Epithelial cell of esophagus (primary cell): ENCODE results near the gene LRRC47.

Experiments used
- DNase-seq: peaks from one replicate; pipeline ENCODE4 v3.0.0; 2010; ENCODE audit warnings: low read depth
- H3K4me3 ChIP-seq: 2 replicates; pipeline ENCODE4 v1.5.1; 2011; ENCODE audit warnings: mild to moderate bottlenecking, low read length, control low read depth
- TF ChIP-seq, protein P1 (sequence below): IDR thresholded peaks from 2 replicates; pipeline ENCODE4 v1.5.1; 2011; ENCODE audit warnings: low read depth, mild to moderate bottlenecking, low read length, control low read depth, inconsistent platforms; ENCODE audit not compliant: insufficient read depth; ENCODE audit errors: missing control alignments

The LRRC47 gene

DNA sequence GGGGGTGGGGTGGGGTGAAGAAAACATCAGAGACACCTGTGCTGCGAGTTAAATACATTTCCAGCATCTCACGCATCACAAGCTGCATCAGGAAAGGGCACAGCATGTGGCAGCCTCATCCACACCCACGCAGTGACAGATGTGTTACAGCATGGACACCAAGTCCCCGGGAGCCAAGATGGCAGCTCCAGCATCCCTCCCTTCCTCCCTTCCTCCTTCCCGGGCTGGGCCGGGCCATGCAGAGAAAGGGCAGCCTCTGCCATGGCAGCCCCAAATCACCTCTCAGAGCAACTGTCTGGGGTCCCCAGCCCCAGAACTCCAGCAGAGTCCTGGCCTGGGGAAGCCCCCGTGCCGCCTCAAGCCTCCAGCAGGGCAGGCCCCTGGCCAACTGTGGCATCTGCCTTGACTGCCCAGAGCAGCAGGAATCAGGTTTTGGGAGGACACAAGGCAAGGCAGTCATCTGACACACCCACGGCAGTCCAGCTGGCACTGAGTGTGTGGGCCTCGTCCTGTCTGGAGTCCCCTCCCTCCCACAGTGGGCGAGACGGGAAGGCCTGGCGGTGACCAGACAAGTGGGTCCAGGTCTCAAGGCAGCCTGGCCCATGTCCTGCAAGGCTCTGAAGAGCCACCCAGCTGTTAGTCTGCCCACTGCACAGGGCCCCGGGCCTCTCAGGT is 17.6 kb downstream of the LRRC47 start:
- H3K4me3 ChIP-seq: no peak overlapping the region
- TF ChIP-seq, protein P1, sequence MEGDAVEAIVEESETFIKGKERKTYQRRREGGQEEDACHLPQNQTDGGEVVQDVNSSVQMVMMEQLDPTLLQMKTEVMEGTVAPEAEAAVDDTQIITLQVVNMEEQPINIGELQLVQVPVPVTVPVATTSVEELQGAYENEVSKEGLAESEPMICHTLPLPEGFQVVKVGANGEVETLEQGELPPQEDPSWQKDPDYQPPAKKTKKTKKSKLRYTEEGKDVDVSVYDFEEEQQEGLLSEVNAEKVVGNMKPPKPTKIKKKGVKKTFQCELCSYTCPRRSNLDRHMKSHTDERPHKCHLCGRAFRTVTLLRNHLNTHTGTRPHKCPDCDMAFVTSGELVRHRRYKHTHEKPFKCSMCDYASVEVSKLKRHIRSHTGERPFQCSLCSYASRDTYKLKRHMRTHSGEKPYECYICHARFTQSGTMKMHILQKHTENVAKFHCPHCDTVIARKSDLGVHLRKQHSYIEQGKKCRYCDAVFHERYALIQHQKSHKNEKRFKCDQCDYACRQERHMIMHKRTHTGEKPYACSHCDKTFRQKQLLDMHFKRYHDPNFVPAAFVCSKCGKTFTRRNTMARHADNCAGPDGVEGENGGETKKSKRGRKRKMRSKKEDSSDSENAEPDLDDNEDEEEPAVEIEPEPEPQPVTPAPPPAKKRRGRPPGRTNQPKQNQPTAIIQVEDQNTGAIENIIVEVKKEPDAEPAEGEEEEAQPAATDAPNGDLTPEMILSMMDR: no peak
- DNase-seq: no peak

DNA sequence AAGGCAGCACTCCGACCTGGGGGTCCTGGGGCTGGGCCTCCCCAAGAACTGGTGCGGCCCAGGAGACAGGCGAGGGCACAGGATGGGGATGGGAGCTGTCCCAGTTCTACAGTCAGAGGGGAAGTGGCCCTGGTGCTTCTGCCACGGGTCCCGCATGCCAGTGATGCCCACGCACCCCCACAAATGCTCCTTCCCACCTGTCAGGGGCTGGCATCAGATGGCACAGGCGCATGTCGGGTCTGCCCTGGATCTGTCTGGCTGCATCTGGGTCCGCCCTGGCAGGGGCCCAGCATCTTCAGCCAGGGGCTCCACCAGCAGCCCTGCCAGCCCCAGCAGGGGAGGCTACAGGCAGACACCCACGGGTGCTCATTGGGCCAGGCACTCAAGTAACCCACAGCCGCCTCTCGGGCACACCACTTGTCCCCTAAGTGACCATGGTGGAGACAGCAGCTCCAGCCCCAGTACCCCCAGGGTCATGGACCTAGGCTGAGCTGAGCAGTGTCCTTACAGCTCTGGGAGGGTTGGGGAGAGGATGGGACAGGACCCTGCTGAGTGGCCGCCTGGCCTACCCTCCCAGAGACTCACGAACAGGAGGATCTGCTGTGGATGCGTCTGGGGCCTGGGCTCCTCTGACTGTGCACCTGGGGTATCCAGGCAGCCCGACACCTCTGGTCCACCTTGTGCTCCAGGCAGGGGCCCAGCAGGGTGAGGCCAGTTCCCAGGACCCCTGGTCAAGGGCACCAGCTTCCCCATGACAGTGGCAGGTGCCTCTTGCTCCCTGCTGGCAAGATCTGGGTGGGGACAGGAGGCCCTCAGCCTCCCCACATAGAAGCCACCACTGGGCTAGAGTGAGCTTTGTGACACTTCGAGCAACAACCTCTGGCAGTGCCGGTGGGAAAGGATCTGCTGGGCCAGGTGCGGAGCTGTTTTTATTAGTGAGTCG is 18.4 kb downstream of the LRRC47 start:
- TF ChIP-seq, protein P1: no peak
- no peak for DNase-seq
- H3K4me3 ChIP-seq: no peak overlapping the region

DNA sequence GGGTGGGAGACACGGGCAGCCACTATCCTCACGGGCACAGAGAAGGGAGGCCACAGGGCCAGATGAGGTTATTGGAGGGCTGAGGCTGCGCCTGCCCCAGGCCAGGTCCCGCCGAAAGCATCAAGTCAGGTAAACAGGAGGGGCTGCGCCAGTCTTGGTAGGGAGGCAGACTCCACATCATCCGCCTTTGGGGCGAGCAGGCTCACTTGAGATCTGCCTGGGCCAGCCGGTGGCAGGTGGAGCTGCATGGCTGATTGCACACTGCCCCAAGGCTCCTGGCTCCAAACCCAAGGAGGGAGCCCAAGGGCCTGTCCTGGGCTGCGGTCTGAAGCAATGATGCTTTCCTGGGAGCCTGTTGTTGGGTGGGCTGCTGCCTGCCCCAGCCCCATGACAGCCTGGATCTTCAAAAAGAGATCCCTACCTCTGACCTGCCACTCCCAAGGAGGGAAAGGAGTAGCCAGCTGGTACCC is 19.2 kb downstream of the LRRC47 start:
- no peak for DNase-seq
- H3K4me3 ChIP-seq: no peak overlapping the region
- TF ChIP-seq, protein P1: no peak

DNA sequence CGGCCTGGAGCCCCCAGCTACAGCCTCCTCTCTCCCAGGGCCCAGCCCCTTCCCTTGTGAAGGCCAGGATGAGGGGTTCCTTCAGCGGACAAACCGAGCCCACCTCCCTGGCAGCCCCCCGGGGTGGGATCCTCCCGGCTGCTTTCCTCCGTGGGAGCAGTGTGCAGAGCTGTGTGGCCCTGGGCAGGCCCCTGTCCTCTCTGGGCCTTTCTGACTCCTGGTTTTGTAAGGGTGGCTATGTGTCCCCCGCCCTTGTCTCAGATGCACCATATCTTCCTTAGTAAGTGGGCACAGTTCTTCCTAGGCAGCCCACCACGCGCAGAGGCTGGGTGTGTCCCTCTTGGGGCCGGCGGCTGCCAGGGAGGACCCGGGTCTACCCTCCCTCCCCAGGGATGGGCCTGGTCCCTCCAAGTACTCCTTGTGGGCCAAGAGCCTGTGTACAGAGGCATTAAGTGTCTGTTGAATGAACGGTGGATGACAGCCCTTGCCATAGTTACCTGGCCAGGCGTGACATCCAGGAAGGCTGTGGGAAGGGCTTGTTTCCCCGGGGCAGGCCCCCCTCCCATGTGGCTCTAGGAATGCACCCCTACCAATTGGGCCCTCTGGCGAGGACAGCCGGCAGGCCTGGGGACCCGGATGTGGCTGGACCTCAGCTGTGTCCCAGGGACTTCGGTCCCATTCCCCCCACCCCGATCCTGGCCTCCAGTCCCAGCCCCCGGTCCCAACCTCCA is 19.9 kb downstream of the LRRC47 start:
- no peak overlapping the region for H3K4me3 ChIP-seq
- TF ChIP-seq, protein P1: no peak
- no peak for DNase-seq

DNA sequence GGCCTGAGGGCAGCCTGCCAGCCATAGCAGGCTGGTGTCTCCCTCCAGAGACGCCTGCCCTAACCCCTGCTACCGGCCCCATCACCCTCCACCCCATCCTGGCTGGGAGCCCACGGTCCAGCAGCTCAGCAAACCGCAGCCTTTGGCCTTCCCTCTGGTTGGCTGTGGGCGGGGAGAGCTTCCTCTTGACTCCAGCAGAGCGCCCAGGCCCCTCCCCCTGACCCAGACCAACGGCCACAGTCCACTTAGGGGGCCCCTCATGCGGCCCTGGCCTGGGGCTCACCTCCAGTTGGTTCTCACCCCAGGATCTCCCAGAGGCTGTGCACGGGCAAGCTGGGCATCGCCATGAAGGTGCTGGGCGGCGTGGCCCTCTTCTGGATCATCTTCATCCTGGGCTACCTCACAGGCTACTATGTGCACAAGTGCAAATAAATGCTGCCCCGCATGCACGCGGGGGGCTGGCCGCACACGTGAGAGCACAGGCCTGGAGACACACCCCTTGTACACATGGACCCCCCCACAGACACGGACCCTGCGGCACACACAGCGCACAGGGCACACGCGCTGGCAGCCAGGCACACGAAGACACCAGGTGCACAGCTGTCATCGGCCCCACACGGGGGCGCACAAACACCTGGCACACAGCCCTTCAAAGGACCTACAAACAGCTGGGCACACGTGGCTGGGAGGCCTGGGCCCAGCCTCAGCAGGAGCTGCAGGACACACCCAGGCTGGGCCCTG is 20.6 kb downstream of the LRRC47 start:
- TF ChIP-seq, protein P1: peak; percentile 62
- peak; percentile 79 for DNase-seq
- H3K4me3 ChIP-seq: no peak overlapping the region

DNA sequence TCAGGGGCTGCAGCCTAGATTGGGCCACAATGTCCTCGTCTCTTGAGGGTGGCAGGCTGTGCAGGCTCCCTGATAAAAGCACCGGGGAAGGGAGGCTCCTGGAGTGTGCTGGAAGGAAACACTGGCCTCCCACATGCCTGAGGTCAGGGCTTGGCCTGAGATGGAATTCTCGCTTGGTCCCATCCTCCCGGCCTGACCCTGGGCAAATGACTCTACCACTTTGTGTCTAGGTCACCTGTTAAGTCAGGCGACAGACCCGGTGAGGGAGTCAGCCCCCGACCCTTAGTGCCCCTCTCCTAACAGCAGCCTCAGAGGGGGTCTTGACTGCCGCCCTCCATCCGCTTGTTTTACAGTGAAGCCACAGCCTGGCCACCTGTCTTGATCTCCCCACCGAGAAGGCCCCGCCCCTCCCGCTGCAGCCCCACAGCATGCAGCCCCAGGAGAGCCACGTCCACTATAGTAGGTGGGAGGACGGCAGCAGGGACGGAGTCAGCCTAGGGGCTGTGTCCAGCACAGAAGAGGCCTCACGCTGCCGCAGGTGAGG is 21.3 kb downstream of the LRRC47 start:
- DNase-seq: no peak
- no peak overlapping the region for H3K4me3 ChIP-seq
- TF ChIP-seq, protein P1: no peak
